Kidney (tissue), 14 donors: Measurements from ENCODE around the gene PKD1L1. TPM values are rescaled to one million over a fixed set of nuclear protein-coding genes. Genes with fewer than 3 reads are reported as not detected.
"Not testable (repeated sequence)": the region's sequence is repeated elsewhere in the genome, so short reads cannot be mapped to it uniquely, and the experiment has no call there.

ENCODE experiments used
- DNase-seq, 5 donors: peaks; one replicate each; pipeline ENCODE4 v3.0.0-alpha.2; 2013 to 2020
- FAIRE-seq: peaks from 2 replicates; lab custom pipeline; 2012; peaks lifted over from hg19 to GRCh38; lab: Jason Lieb, UNC
- H3K27ac ChIP-seq, 2 donors: one replicate each; pipeline ENCODE4 v1.7.0; 2013; ENCODE audit warnings: low read depth in 2 of 2, low read length in 2 of 2, inconsistent platforms in 1 of 2
- H3K27me3 ChIP-seq: one replicate; pipeline ENCODE4 v1.7.1; 2013; ENCODE audit warnings: low read length, inconsistent platforms; ENCODE audit not compliant: control insufficient read depth, insufficient read depth
- H3K36me3 ChIP-seq, 3 donors: one replicate each; pipeline versions ENCODE4 v1.7.0 to v1.7.1; 2013; ENCODE audit warnings: low read length in 3 of 3, control low read depth in 1 of 3, inconsistent platforms in 1 of 3; ENCODE audit not compliant: insufficient read depth in 3 of 3, control insufficient read depth in 2 of 3
- H3K4me1 ChIP-seq, 3 donors: one replicate each; pipeline versions ENCODE4 v1.7.0 to v1.7.1; 2013; ENCODE audit warnings: low read length in 3 of 3, inconsistent platforms in 1 of 3, low read depth in 1 of 3; ENCODE audit not compliant: control insufficient read depth in 2 of 3, insufficient read depth in 2 of 3
- H3K4me3 ChIP-seq, 3 donors: one replicate each; pipeline versions ENCODE4 v1.7.0 to v1.8.1; 2013; ENCODE audit warnings: low read length in 3 of 3, control low read depth in 1 of 3, inconsistent platforms in 1 of 3
- H3K9ac ChIP-seq, 3 donors: one replicate each; pipeline versions ENCODE4 v1.7.0 to v1.7.1; 2013; ENCODE audit warnings: low read length in 3 of 3, control low read depth in 1 of 3, inconsistent platforms in 1 of 3
- H3K9me3 ChIP-seq, 3 donors: one replicate each; pipeline versions ENCODE4 v1.7.0 to v1.7.1; 2013; ENCODE audit warnings: low read length in 3 of 3, control low read depth in 1 of 3, inconsistent platforms in 1 of 3; ENCODE audit not compliant: control insufficient read depth in 2 of 3, insufficient read depth in 1 of 3
- intact Hi-C: fragments of 100-400 bp; cut with DNase I; formaldehyde crosslinking; loops from one replicate; pipeline ENCODE4 v1.11.1; 2022
- polyA plus RNA-seq: library from polyadenylated mRNA; stranded (reverse); fragments of 350-450 nt; fragmentation: Illumina TruSeq; extraction: RNeasy Lipid Tissue Mini Kit (QIAGEN cat#74804); gene quantifications from one replicate; pipeline ENCODE4 v1.2.3, GENCODE V29; 2014; ENCODE audit warnings: low read depth, low replicate concordance; ENCODE audit not compliant: insufficient read depth
- total RNA-seq: library from RNA; stranded (reverse); fragmentation: NEBNext Ultra II Directional; extraction: Animal tissue kit (Norgen Biotek cat#: 25700); gene quantifications from one replicate; pipeline ENCODE4 v1.2.1, GENCODE V29; 2021
- TF ChIP-seq, protein P1 (sequence below): IDR thresholded peaks from 3 replicates; pipeline ENCODE4 v1.5.1; 2012; ENCODE audit warnings: mild to moderate bottlenecking, moderate library complexity, borderline replicate concordance; ENCODE audit not compliant: insufficient read depth; ENCODE audit errors: extremely low read depth
- donor health status: control.
- donor health status: control.
- donor health status: control.
- donor health status: control.
- donor health status: control.
- donor health status: DM: yes; HTN: yes; CAD: no.
- donor health status: Normal renal cell carcinoma (clear cell type).

Gene PKD1L1
- total and polyA plus RNA-seq, 2 donors from 2014 or later = 0.32 to 0.82 TPM

DNA sequence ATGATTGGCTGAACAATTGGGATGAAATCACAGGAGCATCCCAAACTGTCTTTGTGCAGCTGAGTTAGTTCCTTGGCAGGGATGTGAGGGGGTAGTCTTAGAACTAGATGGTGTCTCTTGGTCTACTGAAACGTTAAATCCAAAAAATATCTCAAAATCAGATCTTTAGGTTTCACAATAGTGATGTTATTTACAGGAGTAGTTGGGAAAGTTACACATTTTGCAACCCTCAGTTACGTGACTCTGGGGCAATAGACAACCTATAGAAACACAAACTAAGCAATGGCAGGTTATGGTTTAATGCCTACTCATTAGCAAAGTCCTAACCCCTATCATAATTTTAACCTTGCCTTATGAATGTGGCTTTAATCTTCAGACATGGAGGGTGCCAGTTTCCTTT lies 24.0 kb downstream of the PKD1L1 start:
- DNase-seq = no peak
- Histone ChIP-seq H3K9me3 (no peaks in the 10 kb centered on the region), H3K36me3 (no peaks in the 10 kb centered on the region), H3K4me3 (no peak overlapping the region), H3K27ac (no peak overlapping the region), H3K27me3 (no peaks in the 10 kb centered on the region), H3K4me1 (no peaks in the 10 kb centered on the region), H3K9ac (no peak overlapping the region)
- intact Hi-C loops = no loop called here
- TF ChIP-seq, protein P1, sequence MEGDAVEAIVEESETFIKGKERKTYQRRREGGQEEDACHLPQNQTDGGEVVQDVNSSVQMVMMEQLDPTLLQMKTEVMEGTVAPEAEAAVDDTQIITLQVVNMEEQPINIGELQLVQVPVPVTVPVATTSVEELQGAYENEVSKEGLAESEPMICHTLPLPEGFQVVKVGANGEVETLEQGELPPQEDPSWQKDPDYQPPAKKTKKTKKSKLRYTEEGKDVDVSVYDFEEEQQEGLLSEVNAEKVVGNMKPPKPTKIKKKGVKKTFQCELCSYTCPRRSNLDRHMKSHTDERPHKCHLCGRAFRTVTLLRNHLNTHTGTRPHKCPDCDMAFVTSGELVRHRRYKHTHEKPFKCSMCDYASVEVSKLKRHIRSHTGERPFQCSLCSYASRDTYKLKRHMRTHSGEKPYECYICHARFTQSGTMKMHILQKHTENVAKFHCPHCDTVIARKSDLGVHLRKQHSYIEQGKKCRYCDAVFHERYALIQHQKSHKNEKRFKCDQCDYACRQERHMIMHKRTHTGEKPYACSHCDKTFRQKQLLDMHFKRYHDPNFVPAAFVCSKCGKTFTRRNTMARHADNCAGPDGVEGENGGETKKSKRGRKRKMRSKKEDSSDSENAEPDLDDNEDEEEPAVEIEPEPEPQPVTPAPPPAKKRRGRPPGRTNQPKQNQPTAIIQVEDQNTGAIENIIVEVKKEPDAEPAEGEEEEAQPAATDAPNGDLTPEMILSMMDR = no peak
- no peak for FAIRE-seq

DNA sequence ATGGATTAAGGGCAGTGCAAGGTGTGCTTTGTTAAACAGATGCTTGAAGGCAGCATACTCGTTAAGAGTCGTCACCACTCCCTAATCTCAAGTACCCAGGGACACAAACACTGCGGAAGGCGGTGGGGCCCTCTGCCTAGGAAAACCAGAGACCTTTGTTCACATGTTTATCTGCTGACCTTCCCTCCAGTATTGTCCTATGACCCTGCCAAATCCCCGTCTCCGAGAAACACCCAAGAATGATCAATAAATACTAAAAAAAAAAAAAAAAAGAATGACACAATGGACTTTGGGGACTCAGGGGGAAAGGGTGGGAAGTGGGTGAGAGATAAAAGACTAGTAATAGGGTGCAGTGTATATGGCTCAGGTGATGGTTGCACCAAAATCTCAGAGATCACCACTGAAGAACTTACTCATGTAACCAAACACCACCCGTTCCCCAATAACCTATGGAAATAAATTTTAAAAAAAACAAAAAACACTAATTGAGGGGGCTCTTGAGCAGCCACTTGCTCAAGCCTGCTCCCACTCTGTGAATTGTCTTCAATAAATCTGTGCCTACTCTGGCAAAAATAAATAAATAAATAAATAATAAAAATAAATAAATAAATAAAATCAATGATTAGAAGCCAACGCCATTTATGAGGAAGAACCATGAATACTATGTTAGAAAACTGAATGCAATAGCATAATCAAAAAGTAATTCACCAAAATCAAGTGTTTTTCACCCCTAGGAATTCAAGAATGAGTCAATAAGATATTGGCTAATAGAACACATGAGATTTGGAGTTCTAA lies 25.0 kb downstream of the PKD1L1 start:
- H3K36me3 ChIP-seq, FAIRE-seq, DNase-seq, H3K4me1 ChIP-seq, H3K9ac ChIP-seq, H3K27me3 ChIP-seq, H3K27ac ChIP-seq, intact Hi-C loops, H3K9me3 ChIP-seq, H3K4me3 ChIP-seq: not testable (repeated sequence)

DNA sequence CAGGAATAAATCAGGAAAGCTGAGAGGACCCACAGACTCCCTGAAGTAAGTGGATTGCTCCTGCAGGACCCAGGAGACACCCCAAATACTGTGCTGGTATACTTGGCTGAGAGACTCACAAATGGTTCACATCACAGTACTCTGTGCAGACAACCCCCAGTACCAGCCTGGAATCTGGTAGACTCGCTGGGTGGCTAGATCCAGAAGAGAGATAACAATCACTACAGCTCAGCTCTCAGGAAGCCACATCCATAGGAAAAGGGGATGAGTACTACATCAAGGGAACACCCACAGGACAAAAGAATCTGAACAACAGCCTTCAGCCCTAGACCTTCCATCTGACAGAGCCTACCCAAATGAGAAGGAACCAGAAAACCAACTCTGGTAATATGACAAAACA lies 31.8 kb downstream of the PKD1L1 start:
- H3K27ac ChIP-seq, H3K4me3 ChIP-seq, H3K4me1 ChIP-seq, H3K36me3 ChIP-seq, H3K9me3 ChIP-seq, H3K9ac ChIP-seq, FAIRE-seq, DNase-seq, H3K27me3 ChIP-seq, intact Hi-C loops: not testable (repeated sequence)

DNA sequence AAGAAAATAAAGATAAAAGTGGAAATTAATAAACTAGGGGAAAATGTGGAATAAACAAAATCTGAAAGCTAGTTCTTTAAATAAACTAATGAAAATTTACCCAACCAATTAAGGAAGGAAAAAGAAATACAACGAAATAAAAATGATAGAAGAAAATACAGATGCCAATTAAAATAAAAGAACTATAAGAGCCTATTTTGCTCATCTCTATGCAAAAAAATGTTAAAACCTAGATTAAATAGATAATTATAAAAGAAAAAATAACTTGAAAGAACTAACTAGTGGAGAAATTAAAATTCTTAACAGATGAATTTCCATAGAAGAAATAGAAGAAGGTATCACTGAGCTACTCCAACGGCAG lies 32.7 kb downstream of the PKD1L1 start:
- Histone ChIP-seq H3K27ac (no peak overlapping the region), H3K36me3 (no peaks in the 10 kb centered on the region), H3K4me3 (no peak overlapping the region), H3K27me3 (no peaks in the 10 kb centered on the region), H3K9ac (no peak overlapping the region), H3K4me1 (no peaks in the 10 kb centered on the region), H3K9me3 (no peaks in the 10 kb centered on the region)
- intact Hi-C loops = no loop called here
- TF ChIP-seq, protein P1 = no peak
- DNase-seq (no peak), FAIRE-seq (peak; percentile 23)
